Suppressor macrophage treated with lipopolysaccharide for 4 hours (primary cell): ENCODE data around the gene IGSF1.
A peak's percentile ranks its signal among the peaks of the same experiment; 100 is the strongest.
"Not testable (repeated sequence)": the region's sequence is repeated elsewhere in the genome, so short reads cannot be mapped to it uniquely, and the experiment has no call there.

ENCODE experiments used
- DNase-seq: peaks from one replicate; pipeline ENCODE4 v3.0.0-alpha.2; 2020

IGSF1 gene

DNA sequence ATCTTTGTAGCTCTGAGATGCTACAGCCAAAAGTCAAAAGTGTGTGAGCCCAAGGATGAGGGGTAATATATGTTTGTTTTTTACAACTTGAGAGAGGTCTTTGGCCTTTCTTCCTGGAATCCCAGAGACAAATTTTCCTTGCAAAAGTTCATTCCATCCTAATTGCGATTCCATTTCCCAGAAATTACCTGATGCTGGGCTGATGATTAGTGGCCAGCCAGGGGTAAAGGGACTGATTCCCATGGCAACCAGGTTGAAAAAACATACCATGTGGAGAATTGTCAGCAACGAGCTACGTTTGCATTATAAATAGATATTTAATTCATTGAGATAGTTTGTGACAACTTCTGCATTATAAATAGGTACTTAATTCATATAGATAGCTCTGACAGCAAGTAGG lies 17.8 kb downstream of the IGSF1 start:
- no peak for DNase-seq

DNA sequence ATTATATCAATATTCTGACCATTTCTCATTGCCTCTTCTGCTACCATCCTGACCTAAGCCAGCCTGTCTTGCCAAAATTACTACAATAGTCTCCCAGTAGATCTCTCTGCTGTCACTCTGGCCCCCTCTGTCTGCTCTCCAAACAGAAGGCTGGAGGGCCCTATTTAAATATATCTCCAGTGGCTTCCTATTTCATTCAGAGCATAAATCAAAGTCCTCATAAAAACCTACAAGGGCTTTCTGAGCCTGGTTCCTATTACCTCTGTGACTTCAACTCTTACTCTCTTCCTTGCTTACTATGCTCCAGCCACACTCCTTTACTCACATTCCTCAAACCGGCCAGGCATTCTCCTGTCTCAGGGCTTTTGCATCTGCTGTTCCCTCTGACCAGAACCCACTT lies 19.0 kb downstream of the IGSF1 start:
- no peak for DNase-seq

DNA sequence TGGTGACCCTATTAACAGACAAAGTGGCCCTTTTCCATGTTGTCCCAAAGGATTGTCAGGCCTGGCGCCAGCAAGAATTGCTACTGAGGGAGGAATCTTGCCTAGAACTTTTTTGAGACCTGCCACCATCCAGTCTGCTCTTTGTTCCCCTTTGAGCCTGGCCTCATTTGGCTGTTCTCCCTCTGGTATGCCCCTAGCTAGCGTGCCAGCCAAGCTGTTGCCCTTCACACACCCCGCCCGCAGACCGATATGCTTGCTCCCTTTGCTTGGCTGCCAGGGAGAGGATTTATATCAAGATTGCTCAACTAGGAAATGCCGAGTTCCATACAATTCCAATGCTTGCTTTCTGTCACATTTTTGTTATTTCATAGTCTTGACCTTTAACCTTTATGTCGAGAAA lies 24.4 kb downstream of the IGSF1 start:
- DNase-seq: no peak

DNA sequence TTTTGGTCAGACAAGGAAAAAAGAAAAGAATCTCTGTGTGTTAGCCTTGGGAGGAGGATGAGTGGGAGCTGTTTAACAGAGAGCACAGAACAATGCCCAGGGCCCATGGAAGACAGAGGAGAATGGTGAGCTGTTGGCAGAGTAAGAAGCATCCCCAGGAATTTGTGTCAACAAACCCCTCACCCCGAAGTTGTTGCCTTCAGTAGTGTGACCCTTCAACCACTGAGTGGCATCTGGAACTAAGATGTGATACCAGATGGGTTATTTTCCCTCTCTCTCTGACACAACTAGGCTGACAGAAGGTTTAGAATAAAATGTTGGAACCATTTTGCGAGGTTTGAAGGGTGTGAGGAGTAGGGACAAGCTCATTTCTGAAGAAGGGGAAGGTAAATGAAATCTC lies 25.1 kb downstream of the IGSF1 start:
- DNase-seq: no peak

DNA sequence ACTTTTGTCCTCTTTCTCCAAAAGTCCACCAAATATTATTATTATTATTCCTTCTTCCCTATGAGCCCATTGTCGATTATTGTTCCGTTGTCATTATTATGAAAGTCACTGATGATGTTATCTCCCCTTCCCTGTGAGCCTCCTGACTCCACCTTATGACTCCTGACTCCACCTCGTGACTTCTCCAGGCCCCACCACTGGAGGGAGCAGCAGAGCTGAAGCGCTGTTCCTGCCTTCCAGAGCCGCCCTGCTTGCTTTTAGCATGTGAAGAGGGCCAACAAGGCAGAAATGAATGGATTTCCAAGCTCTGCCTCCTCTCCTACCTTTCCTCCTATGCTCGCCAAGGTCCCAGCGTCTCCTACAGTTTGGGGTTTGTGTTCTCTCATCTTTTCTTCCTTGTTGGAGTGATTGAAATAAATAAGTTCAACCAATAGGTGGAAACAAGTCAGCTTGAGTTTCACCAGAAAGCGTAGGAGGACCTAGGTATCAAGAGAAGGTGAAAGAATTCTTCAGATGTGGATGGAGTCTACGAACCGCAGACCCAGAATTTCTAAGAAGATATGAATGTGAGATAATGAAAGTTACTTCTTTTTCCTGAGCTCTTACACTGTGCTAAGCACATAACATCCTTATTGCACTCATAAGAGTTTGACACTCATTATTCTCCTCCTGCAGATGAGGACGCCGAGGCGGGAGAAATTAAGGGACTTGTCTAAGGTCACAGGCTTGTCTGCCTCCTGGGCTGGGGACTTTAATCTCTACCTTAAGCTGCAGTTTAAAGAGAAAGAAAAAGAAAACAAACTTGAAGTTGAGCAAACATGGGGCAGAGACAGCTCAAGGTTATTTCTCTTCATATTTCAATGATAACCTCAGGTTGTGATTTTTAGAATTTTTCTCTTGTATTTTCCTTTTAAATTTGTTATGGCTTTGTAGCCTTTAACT lies 26.1 kb downstream of the IGSF1 start:
- DNase-seq: peak; percentile 2

DNA sequence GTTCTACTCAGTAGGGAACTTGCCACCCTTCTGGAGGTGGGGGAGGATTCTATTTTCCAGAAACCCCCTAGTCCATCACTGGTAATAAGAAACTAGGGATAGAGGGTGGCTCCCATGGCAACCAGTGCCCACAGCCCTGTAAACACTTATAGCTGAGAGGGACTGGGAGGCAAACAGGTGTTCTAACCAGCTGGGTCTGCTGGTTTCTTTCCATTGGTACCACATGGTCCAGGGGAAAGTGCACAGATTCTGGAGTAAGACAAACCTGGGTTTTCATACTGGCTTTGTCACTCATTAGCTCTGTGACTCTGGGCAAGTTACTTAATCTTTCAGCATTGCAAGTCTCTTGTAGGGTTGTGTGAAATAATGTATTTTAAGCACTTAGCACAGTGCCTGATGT lies 26.9 kb downstream of the IGSF1 start:
- no peak for DNase-seq

DNA sequence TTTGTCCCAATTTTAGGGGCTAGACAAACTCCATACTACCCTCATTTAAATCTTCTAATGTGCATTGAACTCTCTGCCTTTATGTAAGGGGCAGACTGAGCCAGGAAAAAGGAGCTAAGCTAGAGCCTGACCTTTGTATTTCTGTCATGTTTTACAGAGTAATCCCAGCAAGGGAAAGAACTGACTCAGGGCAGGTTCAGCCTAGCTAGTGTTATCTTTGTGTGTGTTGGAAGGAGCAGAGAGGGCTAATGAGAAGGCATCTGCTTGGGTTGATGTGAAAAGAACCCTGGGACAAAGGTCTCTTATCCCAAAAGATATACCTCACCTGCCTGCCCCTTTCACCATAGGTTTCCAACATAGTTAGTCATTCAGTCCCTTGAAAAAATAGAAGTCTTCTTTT lies 31.7 kb downstream of the IGSF1 start:
- DNase-seq: no peak

DNA sequence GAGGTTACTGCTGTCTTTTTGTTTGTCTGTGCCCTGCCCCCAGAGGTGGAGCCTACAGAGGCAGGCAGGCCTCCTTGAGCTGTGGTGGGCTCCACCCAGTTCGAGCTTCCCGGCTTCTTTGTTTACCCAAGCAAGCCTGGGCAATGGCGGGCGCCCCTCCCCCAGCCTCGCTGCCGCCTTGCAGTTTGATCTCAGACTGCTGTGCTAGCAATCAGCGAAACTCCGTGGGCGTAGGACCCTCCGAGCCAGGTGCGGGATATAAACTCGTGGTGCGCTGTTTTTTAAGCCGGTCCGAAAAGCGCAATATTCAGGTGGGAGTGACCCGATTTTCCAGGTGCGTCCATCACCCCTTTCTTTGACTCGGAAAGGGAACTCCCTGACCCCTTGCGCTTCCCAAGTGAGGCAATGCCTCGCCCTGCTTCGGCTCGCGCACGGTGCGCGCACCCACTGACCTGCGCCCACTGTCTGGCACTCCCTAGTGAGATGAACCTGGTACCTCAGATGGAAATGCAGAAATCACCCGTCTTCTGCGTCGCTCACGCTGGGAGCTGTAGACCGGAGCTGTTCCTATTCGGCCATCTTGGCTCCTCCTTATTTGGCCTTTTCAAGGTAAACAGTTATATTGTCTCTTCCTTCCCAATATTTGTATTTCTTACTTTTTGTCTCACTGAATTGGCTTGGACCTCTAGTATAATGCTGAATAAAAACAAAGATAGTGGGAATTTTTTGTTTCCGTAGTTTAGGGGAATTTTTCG lies 37.9 kb downstream of the IGSF1 start:
- DNase-seq: not testable (repeated sequence)

DNA sequence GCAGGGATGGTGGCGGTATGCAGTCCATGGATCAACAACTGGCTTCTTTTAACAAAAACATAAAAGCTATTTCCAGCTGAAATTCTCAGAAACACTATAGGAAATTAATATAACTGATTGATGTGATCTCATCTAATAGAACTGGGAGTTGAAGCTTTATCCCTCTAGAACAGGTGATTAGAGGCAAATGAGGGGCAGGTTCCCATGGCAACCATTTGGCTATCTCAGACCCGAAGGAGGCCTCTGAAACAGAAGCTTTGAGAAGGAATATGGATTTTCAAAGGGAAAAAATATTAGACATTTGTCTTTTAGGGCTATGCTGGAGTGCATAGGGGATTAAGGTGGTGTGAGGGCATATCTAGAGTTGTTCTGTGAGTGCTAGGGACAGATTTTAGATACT lies 50.0 kb downstream of the IGSF1 start:
- DNase-seq: no peak

DNA sequence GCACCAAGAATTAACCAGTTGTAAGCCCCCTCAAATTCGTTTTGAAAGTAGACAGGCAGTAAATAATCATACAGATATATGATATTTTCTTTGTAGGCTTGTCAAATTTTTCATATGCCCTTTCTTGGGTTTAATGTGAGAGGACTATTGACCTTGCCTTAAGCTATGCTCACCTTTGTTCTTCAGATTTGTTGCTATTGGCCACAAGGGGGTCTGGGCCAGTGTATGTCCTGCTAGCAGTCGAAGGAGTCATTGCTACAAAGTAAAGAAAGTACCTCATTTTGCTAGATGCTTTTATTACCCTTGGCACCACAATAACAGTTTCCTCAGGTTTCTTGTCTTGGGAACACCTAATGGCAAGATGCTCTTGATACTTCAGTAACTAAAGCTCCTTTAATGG lies 51.7 kb downstream of the IGSF1 start:
- no peak for DNase-seq

DNA sequence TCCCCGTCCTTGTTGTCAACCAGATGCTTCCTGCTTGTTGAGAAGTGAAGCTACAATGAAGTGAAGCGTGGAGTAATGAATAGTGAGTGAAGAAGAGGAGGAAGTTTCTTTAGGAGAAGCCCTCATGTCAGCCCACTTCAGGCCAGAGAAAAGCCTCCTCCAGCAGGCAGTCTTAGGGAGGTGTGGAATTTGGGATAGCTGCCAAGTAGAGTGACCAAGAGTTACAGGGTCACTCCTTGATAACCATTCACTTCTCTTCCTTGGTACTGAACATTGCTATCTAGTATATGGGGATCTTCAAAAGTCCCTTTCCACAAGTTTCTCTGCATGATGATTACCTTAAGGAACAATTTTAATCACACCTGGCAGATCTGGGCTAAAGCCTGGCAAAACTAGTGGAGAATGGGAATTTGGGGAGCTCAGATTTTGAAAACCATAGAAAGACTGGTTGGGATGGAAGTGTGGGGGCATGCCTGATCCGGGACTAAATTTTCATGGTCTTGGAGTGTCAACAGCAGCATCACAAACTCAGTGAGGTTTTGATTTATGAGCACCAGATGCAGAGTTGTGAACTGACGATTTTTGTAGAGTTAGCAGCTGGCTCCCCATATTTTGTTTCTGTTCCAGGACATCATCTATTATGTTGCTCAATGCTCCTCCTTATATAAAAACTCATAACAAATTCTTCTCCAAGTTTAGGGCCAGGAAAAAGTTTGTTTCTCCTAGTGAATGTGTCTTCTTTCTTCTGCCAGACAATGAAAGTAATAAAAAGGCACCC lies 53.1 kb downstream of the IGSF1 start:
- no peak for DNase-seq

DNA sequence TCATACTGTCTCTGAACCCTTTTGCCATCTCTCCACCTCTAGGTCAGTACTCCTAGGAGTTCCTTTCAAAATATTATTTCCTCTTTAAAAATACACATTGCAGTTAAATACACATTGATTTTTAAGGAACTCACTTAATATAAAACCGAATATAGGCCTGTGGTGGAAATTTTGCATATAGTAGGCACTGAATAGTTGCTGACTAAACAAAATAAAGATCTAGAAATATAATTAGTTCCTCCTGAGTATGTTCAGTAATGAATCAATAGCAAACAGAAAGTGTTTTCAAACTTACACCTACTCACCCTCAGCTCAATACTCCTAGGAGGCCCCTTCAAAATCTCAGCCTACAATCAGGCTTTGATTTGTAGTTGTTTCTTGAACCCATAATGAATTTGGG lies 61.5 kb downstream of the IGSF1 start:
- DNase-seq: no peak

DNA sequence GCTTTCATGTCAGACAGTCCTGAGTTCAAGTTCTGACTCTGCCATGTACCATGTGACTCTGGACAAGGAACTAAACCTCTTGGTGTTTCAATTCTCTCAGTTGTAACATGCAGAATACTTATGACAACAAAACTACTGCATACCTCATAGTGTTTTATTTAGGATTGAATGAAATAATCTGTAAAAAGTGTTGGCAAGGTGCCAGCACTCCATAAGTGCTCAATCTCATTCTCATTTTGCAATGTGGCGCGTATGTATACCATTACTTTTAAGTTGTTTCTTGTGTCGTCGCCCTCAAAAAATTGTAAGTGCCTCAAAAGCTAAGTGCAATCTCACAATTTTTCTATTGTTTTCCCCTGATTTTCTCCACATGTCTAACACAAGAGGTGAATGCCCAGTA lies 62.5 kb downstream of the IGSF1 start:
- DNase-seq: no peak

DNA sequence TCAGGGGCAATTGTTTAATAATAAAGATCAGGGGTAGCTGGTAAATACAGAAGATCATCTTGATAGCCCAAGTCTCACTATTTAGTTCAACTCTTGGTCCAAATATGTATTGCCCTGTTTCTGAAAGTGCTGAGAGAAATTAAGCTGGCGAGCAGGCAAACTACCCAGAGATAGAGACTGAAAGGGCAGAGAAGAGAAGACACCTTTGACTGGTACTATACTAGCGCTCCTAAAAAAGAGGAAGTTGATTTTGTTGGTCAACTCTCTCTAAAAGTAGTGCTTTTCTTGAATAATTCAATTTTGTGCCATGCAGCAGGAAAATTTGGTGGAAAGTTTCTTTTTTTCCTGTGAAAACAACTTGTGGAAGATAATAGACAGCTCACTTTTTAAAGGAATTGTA lies 64.0 kb downstream of the IGSF1 start:
- DNase-seq: no peak
